Prostate gland (tissue), 2 donors: ENCODE measurements around the gene BHLHE40.

Experiments used
- POLR2A ChIP-seq: fragments of 450-650 bp; IDR thresholded peaks from one replicate; pipeline ENCODE4 v1.6.1; 2016; ENCODE audit warnings: antibody characterized with exemption, mild to moderate bottlenecking
- TF ChIP-seq, protein P1 (sequence below), 4 experiments: fragments of 200-600 bp in 2 of 4; fragments of 450-650 bp in 2 of 4; sonication (generic) in 2 of 4; IDR thresholded peaks; 1 replicate in 3 of 4; 2 replicates in 1 of 4; pipeline ENCODE4 v1.5.1; 2016 to 2019; ENCODE audit warnings: antibody characterized with exemption in 4 of 4, mild to moderate bottlenecking in 2 of 4, moderate library complexity in 2 of 4

DNA sequence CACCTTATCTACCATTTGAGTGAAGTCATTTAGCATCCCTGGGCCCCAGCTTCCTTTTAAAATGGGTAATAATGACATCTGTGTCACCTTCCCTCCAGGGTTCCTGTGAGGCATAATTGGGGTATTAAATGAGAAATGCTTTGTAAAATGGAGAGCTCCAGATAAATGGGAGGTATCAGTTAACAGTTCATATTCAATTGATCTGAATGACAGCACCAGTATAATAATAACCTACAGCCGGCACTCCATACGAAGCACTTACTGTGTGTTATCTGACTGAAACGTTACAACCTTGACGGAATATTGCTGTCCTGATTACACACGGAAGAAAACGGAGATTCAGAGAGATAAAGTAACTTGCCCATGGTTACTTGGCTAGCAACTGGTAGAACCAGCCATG, 53.6 kb downstream of the BHLHE40 start:
- no peak for TF ChIP-seq POLR2A
- TF ChIP-seq, protein P1, sequence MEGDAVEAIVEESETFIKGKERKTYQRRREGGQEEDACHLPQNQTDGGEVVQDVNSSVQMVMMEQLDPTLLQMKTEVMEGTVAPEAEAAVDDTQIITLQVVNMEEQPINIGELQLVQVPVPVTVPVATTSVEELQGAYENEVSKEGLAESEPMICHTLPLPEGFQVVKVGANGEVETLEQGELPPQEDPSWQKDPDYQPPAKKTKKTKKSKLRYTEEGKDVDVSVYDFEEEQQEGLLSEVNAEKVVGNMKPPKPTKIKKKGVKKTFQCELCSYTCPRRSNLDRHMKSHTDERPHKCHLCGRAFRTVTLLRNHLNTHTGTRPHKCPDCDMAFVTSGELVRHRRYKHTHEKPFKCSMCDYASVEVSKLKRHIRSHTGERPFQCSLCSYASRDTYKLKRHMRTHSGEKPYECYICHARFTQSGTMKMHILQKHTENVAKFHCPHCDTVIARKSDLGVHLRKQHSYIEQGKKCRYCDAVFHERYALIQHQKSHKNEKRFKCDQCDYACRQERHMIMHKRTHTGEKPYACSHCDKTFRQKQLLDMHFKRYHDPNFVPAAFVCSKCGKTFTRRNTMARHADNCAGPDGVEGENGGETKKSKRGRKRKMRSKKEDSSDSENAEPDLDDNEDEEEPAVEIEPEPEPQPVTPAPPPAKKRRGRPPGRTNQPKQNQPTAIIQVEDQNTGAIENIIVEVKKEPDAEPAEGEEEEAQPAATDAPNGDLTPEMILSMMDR (IDR thresholded peaks at IDR 0.05): no peak
